WTC11 (cell line): Measurements from ENCODE around the gene STARD10. TPM values are rescaled to one million over a fixed set of nuclear protein-coding genes. Genes with fewer than 3 reads are reported as not detected.

Experiments used
- ATAC-seq: fragments of 200-7000 bp; cut with Tn5 transposase; 2 replicates; pipeline ENCODE4 v1.10.0; 2021; ENCODE audit warnings: mild to moderate bottlenecking, moderate library complexity
- CTCF ChIA-PET: fragments of 300-600 bp; sonication (Branson Sonifier 250); formaldehyde crosslinking; loops from one replicate; lab custom pipeline; 2021; ENCODE audit warnings: antibody characterized with exemption; lab: Charles Lee
- POLR2A ChIA-PET: fragments of 350-600 bp; sonication (Branson Sonifier 250); formaldehyde crosslinking; loops from one replicate; lab custom pipeline; 2021; ENCODE audit warnings: antibody characterized with exemption; lab: Charles Lee
- DNase-seq: peaks from one replicate; pipeline ENCODE4 v3.0.0; 2021; ENCODE audit warnings: low spot score
- H3K27ac Mint-ChIP-seq: 2 replicates; pipeline ENCODE4 v1.8.0; 2021; ENCODE audit warnings: mixed read lengths
- H3K27me3 Mint-ChIP-seq: 2 replicates; pipeline ENCODE4 v1.8.0; 2021; ENCODE audit warnings: low read depth, mild to moderate bottlenecking, moderate library complexity, mixed read lengths
- H3K36me3 Mint-ChIP-seq: 2 replicates; pipeline ENCODE4 v1.8.0; 2021; ENCODE audit warnings: mixed read lengths
- H3K4me1 Mint-ChIP-seq: 2 replicates; pipeline ENCODE4 v1.8.0; 2022; ENCODE audit warnings: mixed read lengths
- H3K4me3 Mint-ChIP-seq: 2 replicates; pipeline ENCODE4 v1.8.0; 2021; ENCODE audit warnings: mild to moderate bottlenecking, moderate library complexity, mixed read lengths
- H3K9me3 Mint-ChIP-seq: 2 replicates; pipeline ENCODE4 v1.8.0; 2021; ENCODE audit warnings: mixed read lengths
- ATF1 ChIP-seq: sonication (generic); formaldehyde crosslinking; IDR thresholded peaks from 2 replicates; pipeline ENCODE4 v1.8.1; 2023; ENCODE audit warnings: mild to moderate bottlenecking, moderate library complexity, missing genetic modification reagents
- CREM ChIP-seq: sonication (generic); formaldehyde crosslinking; IDR thresholded peaks from 2 replicates; pipeline ENCODE4 v1.8.1; 2022; ENCODE audit warnings: mild to moderate bottlenecking, missing genetic modification reagents, moderate library complexity
- ELF4 ChIP-seq: sonication (generic); formaldehyde crosslinking; IDR thresholded peaks from 2 replicates; pipeline ENCODE4 v1.8.1; 2022; ENCODE audit warnings: low read depth, mild to moderate bottlenecking, moderate library complexity, missing genetic modification reagents
- GRHL2 ChIP-seq: fragments of 250-450 bp; sonication (Bioruptor Pico); IDR thresholded peaks from 2 replicates; pipeline ENCODE4 v1.8.0; 2022; ENCODE audit warnings: mild to moderate bottlenecking, moderate library complexity; ENCODE audit not compliant: insufficient replicate concordance, severe bottlenecking
- NFE2L1 ChIP-seq: sonication (generic); formaldehyde crosslinking; IDR thresholded peaks from 2 replicates; pipeline ENCODE4 v1.8.1; 2023; ENCODE audit warnings: missing genetic modification reagents
- NR1H2 ChIP-seq: sonication (generic); formaldehyde crosslinking; IDR thresholded peaks from 2 replicates; pipeline ENCODE4 v1.9.0; 2021; ENCODE audit warnings: mild to moderate bottlenecking, moderate library complexity, missing genetic modification reagents
- NR3C1 ChIP-seq: sonication (generic); formaldehyde crosslinking; conservative IDR thresholded peaks from 2 replicates; pipeline ENCODE4 v1.8.1; 2023; ENCODE audit warnings: low read depth, mild to moderate bottlenecking, missing genetic modification reagents
- RORB ChIP-seq: fragments of 250-450 bp; sonication (Bioruptor Pico); IDR thresholded peaks from 2 replicates; pipeline ENCODE4 v1.9.0; 2021; ENCODE audit warnings: mild to moderate bottlenecking
- total RNA-seq: library from RNA; stranded (reverse); gene quantifications from 3 replicates; pipeline ENCODE4 v1.2.3, GENCODE V29; 2021
- TF ChIP-seq, protein P1 (sequence below): sonication (generic); formaldehyde crosslinking; IDR thresholded peaks from 2 replicates; pipeline ENCODE4 v1.8.0; 2022; ENCODE audit warnings: missing genetic modification reagents
- TF ChIP-seq, protein P2 (sequence below): sonication (generic); formaldehyde crosslinking; IDR thresholded peaks from 2 replicates; pipeline ENCODE4 v1.8.1; 2023; ENCODE audit warnings: mild to moderate bottlenecking, missing genetic modification reagents
- TF ChIP-seq, protein P3 (sequence below): fragments of 250-450 bp; sonication (Bioruptor Pico); IDR thresholded peaks from 2 replicates; pipeline ENCODE4 v1.9.0; 2021; ENCODE audit warnings: moderate library complexity, mild to moderate bottlenecking, inconsistent platforms, borderline replicate concordance
- TF ChIP-seq, protein P4 (sequence below): fragments of 250-450 bp; sonication (Bioruptor Pico); IDR thresholded peaks from 2 replicates; pipeline ENCODE4 v1.9.0; 2021; ENCODE audit warnings: mild to moderate bottlenecking
- TF ChIP-seq, protein P5 (sequence below): sonication (generic); formaldehyde crosslinking; IDR thresholded peaks from 2 replicates; pipeline ENCODE4 v1.8.1; 2023; ENCODE audit warnings: mild to moderate bottlenecking, missing genetic modification reagents, moderate library complexity
- TF ChIP-seq, protein P6 (sequence below): sonication (generic); formaldehyde crosslinking; IDR thresholded peaks from 2 replicates; pipeline ENCODE4 v1.8.0; 2022; ENCODE audit warnings: mild to moderate bottlenecking, missing genetic modification reagents
- TF ChIP-seq, protein P7 (sequence below): sonication (generic); formaldehyde crosslinking; IDR thresholded peaks from 2 replicates; pipeline ENCODE4 v1.8.1; 2023; ENCODE audit warnings: mild to moderate bottlenecking, moderate library complexity, missing genetic modification reagents

STARD10 gene
- total RNA-seq, 1 experiment from 2014 or later: 32.0 TPM

DNA sequence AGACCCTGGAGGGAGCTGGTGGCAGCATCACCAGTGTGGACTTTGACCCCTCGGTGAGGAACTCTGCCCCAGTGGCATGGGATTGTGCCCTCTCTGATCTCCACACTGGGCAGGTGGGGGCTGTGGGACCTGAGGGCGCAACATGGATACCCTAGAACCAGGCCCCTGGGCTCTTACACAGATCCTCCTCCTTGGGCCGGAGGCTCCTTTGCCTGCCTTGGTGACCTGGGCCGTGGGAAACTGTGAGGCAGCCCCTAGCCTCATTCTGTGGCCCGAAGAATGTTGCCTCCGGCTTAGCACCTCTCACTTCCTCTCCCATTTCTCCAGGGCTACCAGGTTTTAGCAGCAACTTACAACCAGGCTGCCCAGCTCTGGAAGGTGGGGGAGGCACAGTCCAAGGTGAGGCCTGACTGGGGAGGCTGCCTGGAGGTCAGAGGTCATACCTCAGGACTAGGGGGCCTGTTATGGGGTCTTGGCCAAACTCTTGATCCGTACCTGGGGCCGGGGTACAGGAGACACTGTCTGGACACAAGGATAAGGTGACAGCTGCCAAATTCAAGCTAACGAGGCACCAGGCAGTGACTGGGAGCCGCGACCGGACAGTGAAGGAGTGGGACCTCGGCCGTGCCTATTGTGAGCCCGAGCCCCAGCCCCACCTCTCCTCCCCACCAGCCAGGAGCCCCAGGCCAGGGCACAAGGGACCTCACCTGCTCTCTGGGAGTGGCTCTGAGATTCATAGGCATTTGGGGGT, 32.5 kb upstream of the STARD10 start:
- Mint-ChIP-seq H3K27ac (no peak overlapping the region; the same call in 1 of the 2 replicates), H3K27me3 (peaks cover 23% of the 10 kb centered on the region), H3K9me3 (no peaks in the 10 kb centered on the region), H3K36me3 (no peaks in the 10 kb centered on the region), H3K4me3 (no peak overlapping the region), H3K4me1 (peaks cover 3% of the 10 kb centered on the region; the same call in 1 of the 2 replicates)
- ChIA-PET POLR2A (no interaction called here), CTCF (interaction anchor here (0.6 to 8.7 kb wide), 5 partner anchors 32 to 551 kb away, joined by 3 to 83 read pairs (median 3); partner anchors contain the start of gene STARD10)
- no peak for TF ChIP-seq ELF4 (CRISPR knock-in tag)
- TF ChIP-seq, protein P1, sequence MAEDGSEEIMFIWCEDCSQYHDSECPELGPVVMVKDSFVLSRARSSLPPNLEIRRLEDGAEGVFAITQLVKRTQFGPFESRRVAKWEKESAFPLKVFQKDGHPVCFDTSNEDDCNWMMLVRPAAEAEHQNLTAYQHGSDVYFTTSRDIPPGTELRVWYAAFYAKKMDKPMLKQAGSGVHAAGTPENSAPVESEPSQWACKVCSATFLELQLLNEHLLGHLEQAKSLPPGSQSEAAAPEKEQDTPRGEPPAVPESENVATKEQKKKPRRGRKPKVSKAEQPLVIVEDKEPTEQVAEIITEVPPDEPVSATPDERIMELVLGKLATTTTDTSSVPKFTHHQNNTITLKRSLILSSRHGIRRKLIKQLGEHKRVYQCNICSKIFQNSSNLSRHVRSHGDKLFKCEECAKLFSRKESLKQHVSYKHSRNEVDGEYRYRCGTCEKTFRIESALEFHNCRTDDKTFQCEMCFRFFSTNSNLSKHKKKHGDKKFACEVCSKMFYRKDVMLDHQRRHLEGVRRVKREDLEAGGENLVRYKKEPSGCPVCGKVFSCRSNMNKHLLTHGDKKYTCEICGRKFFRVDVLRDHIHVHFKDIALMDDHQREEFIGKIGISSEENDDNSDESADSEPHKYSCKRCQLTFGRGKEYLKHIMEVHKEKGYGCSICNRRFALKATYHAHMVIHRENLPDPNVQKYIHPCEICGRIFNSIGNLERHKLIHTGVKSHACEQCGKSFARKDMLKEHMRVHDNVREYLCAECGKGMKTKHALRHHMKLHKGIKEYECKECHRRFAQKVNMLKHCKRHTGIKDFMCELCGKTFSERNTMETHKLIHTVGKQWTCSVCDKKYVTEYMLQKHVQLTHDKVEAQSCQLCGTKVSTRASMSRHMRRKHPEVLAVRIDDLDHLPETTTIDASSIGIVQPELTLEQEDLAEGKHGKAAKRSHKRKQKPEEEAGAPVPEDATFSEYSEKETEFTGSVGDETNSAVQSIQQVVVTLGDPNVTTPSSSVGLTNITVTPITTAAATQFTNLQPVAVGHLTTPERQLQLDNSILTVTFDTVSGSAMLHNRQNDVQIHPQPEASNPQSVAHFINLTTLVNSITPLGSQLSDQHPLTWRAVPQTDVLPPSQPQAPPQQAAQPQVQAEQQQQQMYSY: peak; percentile 67
- no peak for DNase-seq
- ATAC-seq: no peak

DNA sequence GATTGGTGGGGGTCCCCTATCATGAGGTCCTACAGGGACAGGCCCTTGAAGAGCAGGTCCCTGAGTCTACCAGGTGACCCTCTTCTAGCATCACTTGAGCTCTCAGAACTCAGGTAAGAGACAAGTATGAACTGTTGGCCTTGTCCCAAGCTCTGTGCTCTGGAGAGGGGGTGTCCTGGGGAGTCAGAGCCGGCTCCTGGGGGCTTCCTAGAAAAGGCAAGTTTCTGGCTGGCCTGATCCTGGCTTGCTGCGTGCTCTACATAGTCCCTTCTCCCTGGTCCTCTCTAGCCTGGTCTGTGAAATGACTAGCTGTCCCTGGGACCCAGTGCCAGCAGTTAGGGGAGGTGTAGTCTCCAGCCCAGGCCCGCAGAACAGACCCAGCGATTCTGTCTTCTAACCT, 31.8 kb upstream of the STARD10 start:
- ATAC-seq: no peak
- H3K27ac Mint-ChIP-seq: no peak overlapping the region
- H3K4me3 Mint-ChIP-seq: no peak overlapping the region
- POLR2A ChIA-PET: no interaction called here
- DNase-seq: no peak
- CTCF ChIA-PET: interaction anchor here (1.0 to 1.9 kb wide), 3 partner anchors 13 to 411 kb away, joined by 3 to 4 read pairs (median 3); no protein-coding TSS in a partner anchor
- H3K27me3 Mint-ChIP-seq: peaks cover 29% of the 10 kb centered on the region
- H3K4me1 Mint-ChIP-seq: peaks cover 8% of the 10 kb centered on the region
- TF ChIP-seq ATF1 (CRISPR knock-in tag) (no peak), RORB (CRISPR knock-in tag) (no peak), NFE2L1 (CRISPR knock-in tag) (no peak), NR3C1 (CRISPR knock-in tag) (no peak), CREM (CRISPR knock-in tag) (no peak), NR1H2 (no peak), GRHL2 (no peak)
- TF ChIP-seq, protein P2, sequence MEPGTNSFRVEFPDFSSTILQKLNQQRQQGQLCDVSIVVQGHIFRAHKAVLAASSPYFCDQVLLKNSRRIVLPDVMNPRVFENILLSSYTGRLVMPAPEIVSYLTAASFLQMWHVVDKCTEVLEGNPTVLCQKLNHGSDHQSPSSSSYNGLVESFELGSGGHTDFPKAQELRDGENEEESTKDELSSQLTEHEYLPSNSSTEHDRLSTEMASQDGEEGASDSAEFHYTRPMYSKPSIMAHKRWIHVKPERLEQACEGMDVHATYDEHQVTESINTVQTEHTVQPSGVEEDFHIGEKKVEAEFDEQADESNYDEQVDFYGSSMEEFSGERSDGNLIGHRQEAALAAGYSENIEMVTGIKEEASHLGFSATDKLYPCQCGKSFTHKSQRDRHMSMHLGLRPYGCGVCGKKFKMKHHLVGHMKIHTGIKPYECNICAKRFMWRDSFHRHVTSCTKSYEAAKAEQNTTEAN (CRISPR knock-in tag): no peak
- TF ChIP-seq, protein P3, sequence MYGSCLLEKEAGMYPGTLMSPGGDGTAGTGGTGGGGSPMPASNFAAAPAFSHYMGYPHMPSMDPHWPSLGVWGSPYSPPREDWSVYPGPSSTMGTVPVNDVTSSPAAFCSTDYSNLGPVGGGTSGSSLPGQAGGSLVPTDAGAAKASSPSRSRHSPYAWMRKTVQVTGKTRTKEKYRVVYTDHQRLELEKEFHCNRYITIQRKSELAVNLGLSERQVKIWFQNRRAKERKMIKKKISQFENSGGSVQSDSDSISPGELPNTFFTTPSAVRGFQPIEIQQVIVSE (CRISPR knock-in tag): no peak
- TF ChIP-seq, protein P1: no peak
- TF ChIP-seq, protein P4, sequence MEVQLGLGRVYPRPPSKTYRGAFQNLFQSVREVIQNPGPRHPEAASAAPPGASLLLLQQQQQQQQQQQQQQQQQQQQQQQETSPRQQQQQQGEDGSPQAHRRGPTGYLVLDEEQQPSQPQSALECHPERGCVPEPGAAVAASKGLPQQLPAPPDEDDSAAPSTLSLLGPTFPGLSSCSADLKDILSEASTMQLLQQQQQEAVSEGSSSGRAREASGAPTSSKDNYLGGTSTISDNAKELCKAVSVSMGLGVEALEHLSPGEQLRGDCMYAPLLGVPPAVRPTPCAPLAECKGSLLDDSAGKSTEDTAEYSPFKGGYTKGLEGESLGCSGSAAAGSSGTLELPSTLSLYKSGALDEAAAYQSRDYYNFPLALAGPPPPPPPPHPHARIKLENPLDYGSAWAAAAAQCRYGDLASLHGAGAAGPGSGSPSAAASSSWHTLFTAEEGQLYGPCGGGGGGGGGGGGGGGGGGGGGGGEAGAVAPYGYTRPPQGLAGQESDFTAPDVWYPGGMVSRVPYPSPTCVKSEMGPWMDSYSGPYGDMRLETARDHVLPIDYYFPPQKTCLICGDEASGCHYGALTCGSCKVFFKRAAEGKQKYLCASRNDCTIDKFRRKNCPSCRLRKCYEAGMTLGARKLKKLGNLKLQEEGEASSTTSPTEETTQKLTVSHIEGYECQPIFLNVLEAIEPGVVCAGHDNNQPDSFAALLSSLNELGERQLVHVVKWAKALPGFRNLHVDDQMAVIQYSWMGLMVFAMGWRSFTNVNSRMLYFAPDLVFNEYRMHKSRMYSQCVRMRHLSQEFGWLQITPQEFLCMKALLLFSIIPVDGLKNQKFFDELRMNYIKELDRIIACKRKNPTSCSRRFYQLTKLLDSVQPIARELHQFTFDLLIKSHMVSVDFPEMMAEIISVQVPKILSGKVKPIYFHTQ (CRISPR knock-in tag): no peak
- TF ChIP-seq, protein P5, sequence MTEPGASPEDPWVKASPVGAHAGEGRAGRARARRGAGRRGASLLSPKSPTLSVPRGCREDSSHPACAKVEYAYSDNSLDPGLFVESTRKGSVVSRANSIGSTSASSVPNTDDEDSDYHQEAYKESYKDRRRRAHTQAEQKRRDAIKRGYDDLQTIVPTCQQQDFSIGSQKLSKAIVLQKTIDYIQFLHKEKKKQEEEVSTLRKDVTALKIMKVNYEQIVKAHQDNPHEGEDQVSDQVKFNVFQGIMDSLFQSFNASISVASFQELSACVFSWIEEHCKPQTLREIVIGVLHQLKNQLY (CRISPR knock-in tag): no peak
- TF ChIP-seq, protein P6, sequence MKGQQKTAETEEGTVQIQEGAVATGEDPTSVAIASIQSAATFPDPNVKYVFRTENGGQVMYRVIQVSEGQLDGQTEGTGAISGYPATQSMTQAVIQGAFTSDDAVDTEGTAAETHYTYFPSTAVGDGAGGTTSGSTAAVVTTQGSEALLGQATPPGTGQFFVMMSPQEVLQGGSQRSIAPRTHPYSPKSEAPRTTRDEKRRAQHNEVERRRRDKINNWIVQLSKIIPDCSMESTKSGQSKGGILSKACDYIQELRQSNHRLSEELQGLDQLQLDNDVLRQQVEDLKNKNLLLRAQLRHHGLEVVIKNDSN (CRISPR knock-in tag): no peak
- TF ChIP-seq, protein P7, sequence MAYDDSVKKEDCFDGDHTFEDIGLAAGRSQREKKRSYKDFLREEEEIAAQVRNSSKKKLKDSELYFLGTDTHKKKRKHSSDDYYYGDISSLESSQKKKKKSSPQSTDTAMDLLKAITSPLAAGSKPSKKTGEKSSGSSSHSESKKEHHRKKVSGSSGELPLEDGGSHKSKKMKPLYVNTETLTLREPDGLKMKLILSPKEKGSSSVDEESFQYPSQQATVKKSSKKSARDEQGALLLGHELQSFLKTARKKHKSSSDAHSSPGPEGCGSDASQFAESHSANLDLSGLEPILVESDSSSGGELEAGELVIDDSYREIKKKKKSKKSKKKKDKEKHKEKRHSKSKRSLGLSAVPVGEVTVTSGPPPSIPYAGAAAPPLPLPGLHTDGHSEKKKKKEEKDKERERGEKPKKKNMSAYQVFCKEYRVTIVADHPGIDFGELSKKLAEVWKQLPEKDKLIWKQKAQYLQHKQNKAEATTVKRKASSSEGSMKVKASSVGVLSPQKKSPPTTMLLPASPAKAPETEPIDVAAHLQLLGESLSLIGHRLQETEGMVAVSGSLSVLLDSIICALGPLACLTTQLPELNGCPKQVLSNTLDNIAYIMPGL: no peak
- TF ChIP-seq, all 79 proteins: peak for 0
- no peaks in the 10 kb centered on the region for H3K9me3 Mint-ChIP-seq
- no peaks in the 10 kb centered on the region for H3K36me3 Mint-ChIP-seq
